RCC 7860 (cell line): ENCODE results near the gene FARP2.
"Not testable (repeated sequence)": the region's sequence is repeated elsewhere in the genome, so short reads cannot be mapped to it uniquely, and the experiment has no call there.

Source experiments
- DNase-seq: peaks from one replicate; pipeline ENCODE4 v3.0.0-alpha.2; 2015; ENCODE audit warnings: low spot score
- FAIRE-seq: peaks from 2 replicates; lab custom pipeline; 2012; peaks lifted over from hg19 to GRCh38; lab: Jason Lieb, UNC

FARP2 gene

DNA sequence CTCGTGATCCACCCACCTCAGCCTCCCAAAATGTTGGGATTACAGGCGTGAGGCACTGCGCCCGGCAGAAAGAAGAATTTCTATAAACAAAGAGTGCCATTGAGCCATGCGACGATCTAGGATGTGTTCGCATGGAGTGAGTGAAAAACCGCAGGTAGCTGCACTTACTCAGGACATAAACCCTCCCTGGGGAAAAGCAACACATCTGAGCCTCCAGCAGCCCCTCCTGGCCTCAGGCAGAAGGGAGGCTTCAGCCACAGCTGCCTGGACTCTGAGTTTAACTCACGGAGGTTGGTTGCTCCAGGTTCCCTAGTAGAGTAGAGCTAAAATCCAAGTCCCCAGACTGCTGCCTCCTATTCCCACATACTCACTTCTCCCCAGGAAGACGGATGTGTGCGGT is 163.6 kb downstream of the FARP2 start:
- DNase-seq (no peak), FAIRE-seq (no peak)

DNA sequence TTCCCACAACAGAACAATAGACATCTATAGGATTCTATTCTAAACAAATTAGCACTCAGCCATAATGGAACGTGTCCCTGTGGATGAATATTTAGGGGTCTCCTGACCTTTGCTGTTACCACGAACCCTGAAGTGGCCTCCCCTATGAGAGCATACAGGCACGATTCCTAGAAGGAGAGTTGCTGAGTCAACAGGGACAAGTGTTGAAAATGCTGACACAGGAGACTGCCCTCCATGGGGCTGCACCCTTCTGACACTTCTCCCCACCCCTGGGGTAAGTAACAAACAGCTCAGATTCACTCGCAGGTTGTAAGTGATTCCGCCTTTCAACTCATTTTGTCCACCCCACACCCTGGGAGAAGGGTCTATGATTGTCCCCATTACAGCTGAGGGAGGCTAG is 166.4 kb downstream of the FARP2 start:
- DNase-seq (no peak), FAIRE-seq (no peak)

DNA sequence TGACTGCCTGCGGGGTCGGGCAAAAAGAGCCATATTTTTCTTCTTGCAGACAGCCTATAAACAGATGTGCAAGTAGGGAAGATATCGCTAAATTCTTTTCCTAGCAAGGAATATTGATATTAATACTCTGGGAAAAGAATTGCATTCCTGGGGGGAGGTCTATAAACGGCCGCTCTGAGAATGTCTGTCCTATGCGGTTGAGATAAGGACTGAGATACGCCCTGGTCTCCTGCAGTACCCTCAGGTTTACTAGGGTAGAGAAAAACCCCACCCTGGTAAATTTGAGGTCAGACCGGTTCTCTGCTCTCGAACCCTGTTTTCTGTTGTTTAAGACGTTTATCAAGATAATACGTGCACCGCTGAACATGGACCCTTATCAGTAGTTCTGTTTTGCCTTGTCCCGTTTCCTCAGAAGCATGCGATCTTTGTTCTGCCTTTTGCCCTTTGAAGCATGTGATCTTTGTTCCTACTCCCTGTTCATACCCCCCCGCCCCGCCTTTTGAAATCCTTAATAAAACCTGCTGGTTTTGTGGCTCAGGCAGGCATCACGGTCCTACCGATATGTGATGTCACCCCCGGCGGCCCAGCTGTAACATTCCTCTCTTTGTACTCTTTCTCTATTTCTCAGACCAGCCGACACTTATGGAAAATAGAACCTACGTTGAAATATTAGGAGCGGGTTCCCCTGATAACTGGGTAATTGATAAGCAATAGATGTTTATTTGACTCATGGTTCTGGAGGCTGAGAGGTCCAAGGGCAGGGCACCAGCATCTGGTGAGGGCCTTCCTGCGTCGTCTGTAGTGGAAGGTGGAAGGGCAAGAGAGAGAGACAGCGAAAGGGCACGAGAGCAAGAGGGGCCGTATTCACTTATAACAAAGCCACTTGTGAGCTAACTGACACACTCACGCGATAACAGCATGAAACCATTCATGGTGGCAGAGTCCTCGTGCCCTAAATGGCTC is 170.0 kb downstream of the FARP2 start:
- not testable (repeated sequence) for FAIRE-seq, DNase-seq

DNA sequence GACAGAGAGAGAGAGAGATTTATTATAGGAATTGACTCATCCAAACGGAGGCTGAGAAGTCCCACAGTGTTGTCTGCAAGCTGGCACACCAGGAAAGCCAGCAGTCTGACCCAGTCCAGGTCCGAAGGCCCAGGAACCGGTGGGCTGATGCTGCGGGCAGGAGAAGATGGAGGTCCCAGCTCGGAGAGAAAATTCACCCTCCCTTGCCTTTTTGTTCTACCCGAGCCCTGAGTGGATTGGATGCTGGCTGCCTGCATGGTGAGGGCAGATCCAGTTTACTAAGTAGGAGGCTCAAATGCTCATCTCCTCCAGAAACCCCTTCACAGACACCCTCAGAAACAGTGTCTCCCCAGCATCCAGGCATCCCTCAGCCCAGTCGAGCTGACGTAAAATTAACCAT is 174.5 kb downstream of the FARP2 start:
- DNase-seq (no peak), FAIRE-seq (no peak)

DNA sequence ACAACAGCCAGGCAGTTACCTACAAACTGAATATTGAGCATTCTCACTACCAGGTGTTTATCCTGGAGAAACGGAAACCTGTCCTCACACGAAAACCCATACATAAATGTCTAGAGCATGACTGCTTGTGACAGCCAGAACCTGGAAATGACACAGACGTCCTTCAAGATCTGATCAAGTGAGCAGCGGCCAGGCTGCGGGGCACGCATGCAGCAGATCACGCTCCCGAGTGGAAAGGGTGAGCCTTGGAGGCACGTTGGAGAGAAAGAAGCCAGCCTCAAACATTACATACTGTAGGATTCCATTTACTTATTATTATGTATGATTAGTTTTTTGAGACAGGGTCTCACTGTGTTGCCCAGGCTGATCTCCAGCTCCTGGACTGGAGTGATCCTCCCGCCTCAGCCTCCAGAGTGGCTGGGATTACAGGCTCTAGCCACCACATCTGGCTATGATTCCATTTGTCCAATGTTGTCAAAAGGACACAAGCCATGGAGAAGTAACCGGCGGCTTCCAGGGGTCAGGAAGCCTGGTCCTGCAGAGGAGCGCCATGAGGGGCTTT is 175.2 kb downstream of the FARP2 start:
- DNase-seq (no peak), FAIRE-seq (no peak)

DNA sequence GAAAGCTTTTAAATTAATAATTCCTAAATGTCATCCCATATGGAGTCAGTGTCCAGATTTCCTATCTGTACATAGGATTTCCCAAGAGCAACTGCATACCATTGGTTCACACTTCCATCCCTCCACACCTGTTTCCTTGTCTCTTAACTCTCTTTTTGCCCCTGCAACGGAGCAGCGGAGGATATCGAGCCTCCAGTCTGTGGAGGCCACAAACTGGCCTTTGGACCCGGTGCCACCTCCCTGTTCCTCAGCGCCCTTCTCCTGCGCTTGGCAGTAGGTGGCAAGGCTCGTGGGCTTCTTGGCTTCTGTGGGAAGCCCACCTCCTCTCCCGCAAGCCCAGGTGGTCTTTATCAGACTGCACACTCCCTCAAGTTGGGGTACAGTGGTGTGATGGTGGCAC is 176.1 kb downstream of the FARP2 start:
- FAIRE-seq (no peak), DNase-seq (no peak)

DNA sequence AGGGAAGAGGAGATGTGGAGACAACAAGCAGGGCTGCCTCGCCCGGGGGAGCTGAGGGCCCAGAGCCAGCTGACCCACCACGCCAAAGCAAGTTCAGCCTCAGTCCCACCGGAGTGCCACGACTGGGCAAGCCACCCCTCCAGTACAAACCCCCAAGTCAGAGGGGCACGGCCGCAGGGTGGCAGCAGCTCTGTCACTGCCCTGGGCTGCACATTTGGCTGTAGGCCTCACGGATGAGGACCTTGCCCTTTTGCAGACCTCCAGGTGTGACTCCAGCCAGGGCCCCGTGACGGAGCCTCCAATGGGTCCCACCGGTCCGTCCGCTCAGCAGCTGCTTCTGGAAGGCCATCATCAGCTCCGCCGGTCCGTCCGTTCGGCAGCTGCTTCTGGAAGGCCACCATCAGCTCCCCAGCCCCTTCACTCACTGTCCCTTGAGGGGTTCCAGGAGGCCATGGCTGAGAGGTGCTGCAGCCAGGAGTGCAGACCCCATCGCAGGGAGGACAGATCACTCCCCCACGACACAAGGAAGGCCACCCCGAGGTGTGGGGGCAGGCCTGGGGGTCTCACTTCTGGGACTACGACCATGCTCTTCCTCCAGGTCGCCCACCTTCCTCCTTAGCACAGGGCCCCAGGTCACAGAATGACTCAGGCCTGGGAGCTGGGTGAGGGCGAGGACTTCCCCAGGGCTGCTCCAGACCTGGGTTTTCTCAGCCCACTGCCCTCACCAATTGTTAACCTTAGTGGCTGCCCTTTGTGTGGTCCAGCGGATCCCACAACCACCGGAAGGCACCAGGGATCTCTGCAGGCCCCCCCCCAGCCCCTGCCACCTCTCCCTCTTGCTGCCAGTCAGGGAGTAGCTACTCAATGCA is 176.9 kb downstream of the FARP2 start:
- no peak for FAIRE-seq
- DNase-seq, result no peak

DNA sequence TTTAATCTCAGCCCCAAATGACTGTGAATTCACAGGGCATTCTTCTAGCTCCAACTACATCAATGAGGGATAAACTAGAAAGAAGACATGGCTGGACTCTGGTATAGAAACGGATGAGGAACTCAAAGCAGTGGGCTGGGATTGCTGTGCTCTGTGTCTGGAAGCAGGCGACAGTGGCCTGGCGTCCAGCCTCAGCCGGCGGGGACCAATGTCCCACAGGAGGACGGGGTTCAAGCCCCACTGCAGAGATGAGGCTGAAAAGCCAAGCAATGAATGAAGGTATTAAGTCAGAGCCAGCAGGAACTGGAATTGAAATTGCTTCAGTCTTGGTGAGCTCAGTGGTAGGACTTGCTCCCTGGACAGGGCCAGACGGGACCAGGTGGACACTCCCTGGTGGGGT is 178.2 kb downstream of the FARP2 start:
- FAIRE-seq, result no peak

DNA sequence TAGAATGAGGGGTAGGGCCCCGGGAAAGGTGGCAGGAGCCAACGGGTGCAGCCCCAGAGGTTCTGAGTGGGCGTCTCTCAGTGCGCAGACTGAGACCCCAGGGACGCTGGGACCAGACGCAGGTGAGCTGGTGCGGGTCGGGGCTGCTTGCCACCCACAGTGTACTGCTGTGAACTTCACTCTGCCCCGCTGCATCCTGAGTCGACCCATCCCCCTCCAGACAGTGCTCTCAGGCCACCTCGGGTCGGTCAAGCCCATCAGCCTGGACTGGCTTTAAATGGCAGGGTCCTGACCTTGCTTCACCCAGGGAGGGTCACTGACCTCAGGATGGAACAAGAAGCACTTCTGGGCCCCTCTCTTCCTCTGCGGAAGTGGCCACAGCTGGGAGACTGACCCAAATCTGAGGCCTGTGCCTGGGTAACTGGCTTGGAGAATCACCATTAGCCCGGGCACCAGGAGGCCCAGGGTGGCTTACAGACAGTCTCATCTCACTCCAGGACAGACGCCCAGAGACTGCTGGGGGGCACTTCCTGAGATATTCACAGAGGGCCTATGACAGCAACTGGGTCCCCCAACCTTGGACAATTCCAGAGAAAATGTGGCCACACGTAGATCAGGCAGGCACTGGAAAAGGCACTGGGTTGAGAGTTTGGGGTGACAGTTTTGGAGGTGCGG is 178.8 kb downstream of the FARP2 start:
- FAIRE-seq (no peak), DNase-seq (no peak)

More for the DNA sequence above, 178.2 kb downstream of the FARP2 start:
- no peak for DNase-seq

DNA sequence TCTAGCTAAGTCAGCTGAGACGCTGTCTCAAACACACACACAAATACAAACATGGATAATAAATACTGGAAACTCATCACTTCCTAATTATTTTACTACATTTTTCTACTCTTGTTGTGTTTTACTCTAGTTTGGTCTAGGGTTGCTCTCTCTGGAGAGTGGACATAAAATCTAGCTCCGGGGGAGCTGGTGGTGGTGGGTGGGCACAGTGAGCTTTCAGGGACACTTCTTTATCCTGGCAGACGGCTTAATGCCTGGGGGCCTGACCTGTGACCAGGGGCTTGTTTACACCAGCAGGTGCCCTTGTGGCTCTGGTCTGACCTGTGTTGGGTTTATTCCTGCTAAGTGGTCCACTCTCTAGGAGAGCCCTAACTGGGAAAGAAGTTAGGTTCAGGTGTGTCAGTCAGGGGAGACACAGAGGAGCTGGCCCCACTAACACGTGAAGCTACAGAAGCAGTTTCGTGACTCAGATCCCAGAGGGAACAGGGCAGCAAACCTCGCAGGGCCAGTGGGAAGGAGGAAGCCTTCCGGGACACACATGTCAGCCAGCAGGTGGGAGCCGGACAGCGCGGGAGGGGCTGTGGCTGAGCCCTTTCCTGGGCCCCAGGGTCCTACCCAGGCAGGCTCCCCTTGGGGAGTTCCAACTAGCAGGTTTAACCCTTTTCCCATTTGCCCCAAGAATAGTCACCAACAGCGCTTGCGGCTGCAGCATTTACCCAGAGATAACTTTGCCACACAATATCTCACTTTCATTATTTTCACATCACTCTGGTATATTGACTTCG is 180.0 kb downstream of the FARP2 start:
- FAIRE-seq, result no peak

DNA sequence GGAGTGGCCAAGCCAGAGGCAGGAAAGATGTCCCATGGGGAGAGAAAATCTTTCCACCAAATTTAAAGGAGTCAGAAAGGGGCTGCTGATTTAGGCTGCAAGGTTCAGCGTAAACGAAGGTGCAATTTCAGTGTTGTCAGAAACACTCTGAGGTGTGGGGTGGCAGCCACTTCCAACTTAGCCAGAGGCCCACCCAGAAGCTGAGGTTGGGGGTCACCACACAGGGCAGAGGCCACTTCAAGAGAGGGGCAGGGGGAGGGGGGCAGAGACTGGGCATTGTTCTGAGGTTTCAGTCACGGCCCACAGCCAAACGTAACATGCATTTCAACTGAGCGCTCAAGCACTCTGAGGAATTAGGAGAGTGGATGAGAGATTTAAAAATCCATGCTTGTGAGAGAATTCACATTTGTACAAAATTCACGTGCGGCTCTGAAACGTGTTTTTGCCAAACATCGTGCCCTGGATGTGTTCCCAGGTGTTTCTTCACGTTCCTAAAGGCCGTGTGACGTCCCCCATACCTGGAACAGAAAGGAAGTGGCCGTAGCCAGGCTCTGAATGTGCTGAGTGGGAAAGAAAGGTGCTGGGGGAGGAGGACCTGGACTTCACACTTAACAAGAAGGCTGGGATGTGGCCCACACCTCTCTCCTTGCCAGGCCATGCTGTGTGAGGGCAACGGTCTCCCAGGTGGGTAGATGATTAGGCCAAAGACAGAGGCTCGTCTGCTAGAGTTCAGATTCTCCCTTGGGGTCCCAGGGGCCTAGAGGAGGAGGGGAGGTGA is 182.9 kb downstream of the FARP2 start:
- no peak for DNase-seq
- FAIRE-seq, result no peak

More for the DNA sequence above, 180.0 kb downstream of the FARP2 start:
- DNase-seq, result no peak

DNA sequence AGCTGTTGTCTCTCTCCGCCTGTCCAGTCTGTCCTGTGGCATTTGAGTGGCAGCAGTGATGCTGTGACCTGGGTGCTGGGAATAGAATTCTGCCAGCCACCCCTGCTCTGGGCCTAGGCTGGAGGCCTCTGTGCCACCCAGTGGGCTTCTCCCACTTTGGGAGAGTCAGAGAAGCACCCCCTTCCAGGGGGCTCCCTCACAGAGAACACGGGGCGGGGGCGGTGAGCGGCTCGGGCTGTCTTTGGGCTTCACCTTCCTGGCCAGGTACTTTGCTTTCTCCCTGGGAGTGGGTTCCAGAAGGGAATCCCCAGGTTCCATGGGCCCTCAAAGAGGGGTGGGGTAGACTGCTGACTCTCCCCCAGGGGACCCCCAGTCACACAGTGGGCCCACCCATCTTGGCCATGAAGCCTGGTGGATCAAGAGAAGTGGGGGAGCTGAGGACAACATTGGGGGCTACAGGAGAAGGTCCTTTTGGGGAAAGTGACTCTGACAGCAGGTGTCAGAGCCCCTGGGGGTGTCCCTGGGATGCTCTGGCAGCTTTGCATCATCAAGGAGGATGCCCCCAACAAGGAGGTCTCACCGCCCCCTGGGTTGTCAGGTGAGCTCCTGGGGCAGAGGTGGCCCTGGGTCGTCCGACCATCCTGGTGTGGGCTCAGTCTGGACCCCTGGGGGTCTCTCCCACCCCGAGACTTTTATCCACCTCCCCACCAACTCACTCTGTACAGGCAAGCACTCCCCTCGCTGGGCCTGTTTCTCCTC is 183.7 kb downstream of the FARP2 start:
- no peak for DNase-seq
- FAIRE-seq, result no peak

DNA sequence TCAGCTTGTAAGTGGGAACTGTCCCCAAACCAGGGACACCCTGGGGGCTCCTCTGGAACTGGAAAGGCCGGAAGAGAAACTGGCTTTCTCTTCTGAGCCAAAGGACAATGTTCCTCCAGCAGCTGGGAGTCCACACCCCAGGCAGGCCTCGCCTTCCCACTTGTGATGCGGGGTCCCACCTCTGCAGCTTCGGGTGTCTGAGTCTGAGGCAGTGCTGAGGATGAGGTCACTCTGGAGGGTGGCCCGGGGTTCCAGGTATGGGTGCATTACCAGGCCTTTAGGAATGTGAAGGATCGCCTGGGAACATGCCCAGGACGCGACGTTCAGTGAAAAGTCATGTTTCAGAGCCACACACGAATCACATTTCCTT is 184.3 kb downstream of the FARP2 start:
- FAIRE-seq (no peak), DNase-seq (peak; percentile 19)

DNA sequence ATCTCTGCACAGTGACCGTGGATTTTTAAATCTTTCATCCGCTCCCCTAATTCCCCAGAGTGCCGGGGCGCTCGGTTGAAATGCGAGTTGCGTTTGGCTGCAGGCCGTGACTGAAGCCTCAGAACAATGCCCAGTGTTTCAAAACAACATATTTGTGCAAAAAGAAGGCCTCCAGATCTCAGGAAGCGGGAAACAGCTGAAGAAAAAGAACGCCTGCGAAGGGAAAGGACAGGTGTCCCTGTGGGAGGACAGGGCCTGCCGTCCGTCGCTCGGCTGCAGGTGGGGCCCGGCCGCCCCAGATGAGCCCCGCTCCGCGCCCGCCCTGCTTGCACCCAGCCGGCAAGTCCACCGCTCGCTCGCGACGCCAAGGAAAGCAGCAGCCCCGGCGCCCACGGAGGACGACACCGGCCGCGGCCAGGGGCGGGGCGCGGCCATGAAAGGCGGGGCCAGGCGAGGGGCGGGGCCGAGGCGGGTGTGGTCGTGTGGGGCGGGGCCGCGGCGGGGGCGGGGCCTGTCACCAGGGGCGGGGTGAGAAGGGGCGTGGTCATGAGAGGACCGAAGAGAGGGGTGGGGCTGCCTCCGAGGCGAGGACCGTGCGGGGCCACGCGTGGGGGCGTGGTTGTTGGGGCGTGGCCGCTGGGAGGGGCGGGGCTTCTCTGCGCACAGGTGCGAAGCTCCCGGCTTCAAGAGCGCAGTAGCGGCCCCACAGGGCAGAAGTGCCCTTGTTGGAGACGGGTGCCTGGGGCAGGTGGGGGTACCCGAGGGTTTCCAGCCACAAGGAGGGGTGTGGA is 184.9 kb downstream of the FARP2 start:
- DNase-seq (no peak), FAIRE-seq (no peak)

DNA sequence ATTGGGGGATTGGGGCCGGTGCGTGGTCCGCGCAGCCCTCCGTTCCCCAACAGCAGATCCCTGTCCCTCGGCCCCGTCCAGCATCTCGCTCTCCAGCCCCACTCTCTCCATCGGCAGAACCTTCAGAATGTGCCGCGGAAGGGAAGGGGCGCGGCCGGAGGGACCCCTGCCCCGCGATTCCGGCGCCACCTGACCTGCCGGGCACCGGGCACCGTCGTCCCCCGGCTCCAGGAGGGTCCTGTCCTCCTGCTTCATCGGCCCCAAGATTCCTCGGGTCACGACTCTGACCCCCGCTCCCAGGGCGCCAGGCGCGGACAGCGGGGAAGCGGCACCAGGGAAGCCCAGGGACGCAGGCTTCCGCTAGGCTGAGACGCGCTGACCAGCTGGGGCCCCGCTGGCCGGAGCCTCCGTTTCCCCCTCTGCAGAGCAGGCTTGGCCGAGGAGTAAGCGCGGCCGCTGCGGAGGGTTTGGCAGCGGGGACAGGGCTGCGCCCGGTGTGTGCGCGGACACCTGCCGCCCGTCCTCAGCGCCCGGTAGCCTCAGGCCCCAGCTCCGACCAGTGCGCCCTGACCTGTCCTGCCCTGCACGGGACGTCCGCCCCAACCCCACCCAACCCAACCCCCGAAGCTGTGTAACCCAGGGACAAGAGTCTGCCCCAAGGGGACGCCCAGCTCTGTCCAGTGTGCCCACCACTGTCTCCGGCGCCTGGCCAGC is 185.6 kb downstream of the FARP2 start:
- FAIRE-seq, result no peak
- no peak for DNase-seq

DNA sequence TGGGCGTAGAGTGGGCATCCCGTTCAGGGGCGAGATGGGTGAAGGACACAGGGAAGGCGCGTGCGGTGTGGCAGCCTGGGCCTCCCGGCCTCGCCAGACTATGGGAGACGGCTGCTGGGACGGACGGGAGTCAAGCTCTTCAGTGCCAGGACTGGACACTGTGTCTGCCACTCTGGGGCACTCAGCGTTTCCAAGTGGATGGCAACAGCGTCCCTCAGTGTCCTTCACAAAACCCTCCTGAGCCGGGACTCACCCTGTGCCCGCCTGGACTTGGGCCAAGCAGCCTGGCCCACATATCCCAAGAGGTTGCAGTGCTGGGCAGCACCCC is 186.2 kb downstream of the FARP2 start:
- FAIRE-seq, result no peak
- DNase-seq, result no peak
